OCI-LY7 (cell line): ENCODE data around the gene UPB1.

Source experiments
- CTCF ChIP-seq: fragments of 200-600 bp; sonication (generic); conservative IDR thresholded peaks from 2 replicates; pipeline ENCODE4 v1.5.1; 2014; ENCODE audit warnings: mild to moderate bottlenecking, antibody characterized with exemption, low read length, moderate library complexity, mixed read lengths
- EZH2phosphoT487 ChIP-seq: fragments of 200-600 bp; sonication (generic); IDR thresholded peaks from 2 replicates; pipeline ENCODE4 v1.6.1; 2018; ENCODE audit warnings: low read depth, borderline replicate concordance, mild to moderate bottlenecking, mixed run types, antibody characterized with exemption, low read length, moderate library complexity, mixed read lengths

GRCh38 chr22:24465975-24466374 is 29.2 kb upstream of the UPB1 start:
- TF ChIP-seq CTCF (no peak), EZH2phosphoT487 (no peak)
